A549 treated with GW870086 at 1 μM for 4 hours (cell line): ENCODE measurements around the gene CASTOR2. TPM values are rescaled to one million over a fixed set of nuclear protein-coding genes. Genes with fewer than 3 reads are reported as not detected.

Experiments used
- total RNA-seq: library from RNA; stranded (reverse); fragments of 200-300 nt; extraction: Qiagen RNA extraction; gene quantifications from 5 replicates; pipeline ENCODE4 v1.2.3, GENCODE V29; 2022; ENCODE audit warnings: low read depth

The CASTOR2 gene
- 3.9 to 5.0 TPM (median 4.4 TPM) in 5 replicates for total RNA-seq

DNA sequence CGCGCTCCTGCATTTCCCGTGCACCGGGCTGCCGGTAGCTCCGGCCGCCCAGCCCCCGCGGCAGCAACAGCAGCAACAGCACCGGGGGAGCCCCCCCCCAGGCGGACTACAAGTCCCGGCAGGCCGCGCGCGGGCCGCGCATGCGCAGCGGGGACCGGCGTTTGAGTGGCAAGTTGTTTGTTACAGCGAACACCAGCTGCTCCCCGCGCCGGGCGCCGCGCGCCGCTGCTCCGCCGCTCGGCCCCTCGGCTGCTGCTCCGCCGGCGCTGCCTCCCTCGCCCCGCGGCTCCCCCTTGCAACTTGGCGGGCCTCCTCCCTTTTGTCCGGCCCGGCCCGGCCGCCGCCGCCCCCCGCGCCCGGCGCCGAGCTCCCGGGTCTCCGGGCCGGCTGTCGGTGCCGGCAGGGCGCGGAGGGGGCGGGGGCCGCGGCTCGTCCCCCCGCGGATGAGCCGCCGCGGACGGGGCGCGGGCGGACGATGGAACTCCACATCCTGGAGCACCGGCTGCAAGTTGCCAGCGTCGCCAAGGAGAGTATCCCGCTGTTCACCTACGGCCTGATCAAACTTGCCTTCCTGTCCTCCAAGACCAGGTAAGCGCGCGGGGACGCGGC is at the start of gene CASTOR2:
Gene CASTOR2 (plus strand): TSS at position 195 of the 609 bp plus-strand sequence. CDS start 281 bp downstream, at position 476.

Other genes with a start within 250 kb of the CASTOR2 start
- 0.12 to 0.29 TPM (median 0.14 TPM) in 4 of 5 replicates, not detected in the other for gene NCF1, start 190.7 kb upstream of the CASTOR2 start, total RNA-seq
- 3.5 to 8.2 TPM (median 8.1 TPM) in 5 replicates for gene GTF2IRD2, start 113.1 kb upstream of the CASTOR2 start, total RNA-seq
- gene RCC1L, start 109.1 kb downstream of the CASTOR2 start, total RNA-seq: 56.7 to 68.2 TPM (median 65.4 TPM) in 5 replicates
- gene GTF2IRD2B, start 127.9 kb downstream of the CASTOR2 start, total RNA-seq: 9.4 to 14.0 TPM (median 9.9 TPM) in 5 replicates